BJ (cell line): Measurements from ENCODE around the gene LAMTOR4. TPM values are rescaled to one million over a fixed set of nuclear protein-coding genes. Genes with fewer than 3 reads are reported as not detected.

ENCODE experiments used
- CTCF ChIA-PET: fragments of 350-600 bp; formaldehyde crosslinking; extraction: SDS; loops from one replicate; lab custom pipeline; 2021; ENCODE audit warnings: antibody characterized with exemption, inconsistent platforms; lab: Yijun Ruan, JAX
- POLR2A ChIA-PET: fragments of 300-600 bp; sonication (Branson Sonifier 250); formaldehyde crosslinking; extraction: SDS; loops from one replicate; lab custom pipeline; 2021; ENCODE audit warnings: antibody characterized with exemption; lab: Charles Lee
- DNase-seq: peaks from one replicate; pipeline ENCODE4 v3.0.0-alpha.2; 2011; ENCODE audit warnings: low read depth
- H3K27me3 ChIP-seq: 2 replicates; pipeline ENCODE4 v1.6.0; 2011; ENCODE audit warnings: low read length; ENCODE audit not compliant: control insufficient read depth, insufficient read depth
- H3K36me3 ChIP-seq: 2 replicates; pipeline ENCODE4 v1.5.1; 2011; ENCODE audit warnings: low read length; ENCODE audit not compliant: control insufficient read depth, insufficient read depth
- H3K4me3 ChIP-seq: 2 replicates; pipeline ENCODE4 v1.5.1; 2011; ENCODE audit warnings: low read depth, mild to moderate bottlenecking, control low read depth, low read length
- polyA plus RNA-seq: library from polyadenylated mRNA; depleted of rRNA; stranded (reverse); fragments of >200 nt; gene quantifications from 2 replicates; pipeline ENCODE4 v1.2.3, GENCODE V29; 2011
- TF ChIP-seq, protein P1 (sequence below): IDR thresholded peaks from 2 replicates; pipeline ENCODE4 v1.5.1; 2011; ENCODE audit warnings: low read depth, mild to moderate bottlenecking, control low read depth, inconsistent platforms, low read length, moderate library complexity; ENCODE audit not compliant: insufficient read depth

The LAMTOR4 gene
- polyA plus RNA-seq, 1 experiment, result 193 TPM

DNA sequence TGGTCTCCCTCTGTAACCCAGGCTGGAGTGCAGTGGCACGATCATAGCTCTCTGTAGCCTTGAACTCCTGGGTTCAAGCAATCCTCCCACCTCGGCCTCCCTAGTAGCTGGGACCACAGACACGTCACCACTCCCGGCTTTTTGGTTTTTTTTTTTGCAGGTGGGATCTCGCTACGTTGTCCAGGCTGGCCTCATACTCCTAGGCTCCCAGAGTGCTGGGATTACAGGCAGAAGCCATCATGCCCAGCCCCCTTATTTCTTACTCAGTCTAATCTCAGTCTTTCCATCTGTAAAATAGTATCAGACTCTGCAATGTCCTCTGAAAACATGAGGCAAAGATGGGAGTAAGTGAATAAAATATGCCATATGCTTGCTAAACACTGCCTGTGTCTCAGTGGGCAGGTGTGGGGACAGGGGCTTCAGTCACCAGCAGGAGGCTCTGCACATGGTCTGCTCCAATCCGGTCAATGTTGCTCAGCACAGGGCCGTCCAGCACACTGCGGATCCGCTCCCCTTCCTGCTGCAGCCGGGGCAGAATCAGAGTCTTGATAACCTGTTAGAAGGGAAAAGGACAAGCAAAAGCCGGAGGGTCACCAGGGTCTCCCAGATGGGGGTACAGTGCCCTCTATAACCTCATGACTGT, 39.1 kb upstream of the LAMTOR4 start:
- H3K27me3 ChIP-seq, result no peaks in the 10 kb centered on the region
- CTCF ChIA-PET, result interaction anchor here (0.6 kb wide), 1 partner anchor 17 kb away, joined by 3 read pairs; the partner anchor contains the start of gene MBLAC1
- no peak overlapping the region for H3K4me3 ChIP-seq
- POLR2A ChIA-PET, result interaction anchor here (0.6 kb wide), 1 partner anchor 88 kb away, joined by 7 read pairs; no protein-coding TSS in a partner anchor
- TF ChIP-seq, protein P1, sequence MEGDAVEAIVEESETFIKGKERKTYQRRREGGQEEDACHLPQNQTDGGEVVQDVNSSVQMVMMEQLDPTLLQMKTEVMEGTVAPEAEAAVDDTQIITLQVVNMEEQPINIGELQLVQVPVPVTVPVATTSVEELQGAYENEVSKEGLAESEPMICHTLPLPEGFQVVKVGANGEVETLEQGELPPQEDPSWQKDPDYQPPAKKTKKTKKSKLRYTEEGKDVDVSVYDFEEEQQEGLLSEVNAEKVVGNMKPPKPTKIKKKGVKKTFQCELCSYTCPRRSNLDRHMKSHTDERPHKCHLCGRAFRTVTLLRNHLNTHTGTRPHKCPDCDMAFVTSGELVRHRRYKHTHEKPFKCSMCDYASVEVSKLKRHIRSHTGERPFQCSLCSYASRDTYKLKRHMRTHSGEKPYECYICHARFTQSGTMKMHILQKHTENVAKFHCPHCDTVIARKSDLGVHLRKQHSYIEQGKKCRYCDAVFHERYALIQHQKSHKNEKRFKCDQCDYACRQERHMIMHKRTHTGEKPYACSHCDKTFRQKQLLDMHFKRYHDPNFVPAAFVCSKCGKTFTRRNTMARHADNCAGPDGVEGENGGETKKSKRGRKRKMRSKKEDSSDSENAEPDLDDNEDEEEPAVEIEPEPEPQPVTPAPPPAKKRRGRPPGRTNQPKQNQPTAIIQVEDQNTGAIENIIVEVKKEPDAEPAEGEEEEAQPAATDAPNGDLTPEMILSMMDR, result 0 out of 2 replicates have a peak, but pooled peaks have one; percentile 5
- DNase-seq, result no peak
- H3K36me3 ChIP-seq, result peaks cover 44% of the 10 kb centered on the region

- H3K27me3 ChIP-seq, result no peaks in the 10 kb centered on the region
- TF ChIP-seq, protein P1, result no peak
- CTCF ChIA-PET, result interaction anchor here (1.7 kb wide), 1 partner anchor 9 kb away, joined by 6 read pairs; the partner anchor contains the start of genes AP4M1 and MCM7
- no peak overlapping the region for H3K4me3 ChIP-seq
- H3K36me3 ChIP-seq, result peaks cover 41% of the 10 kb centered on the region
- POLR2A ChIA-PET, result no interaction called here
- DNase-seq, result no peak
Observed at GRCh38 chr7:100111156-100111555, 37.6 kb upstream of the LAMTOR4 start.

- TF ChIP-seq, protein P1, result no peak
- Histone ChIP-seq H3K4me3 (no peak overlapping the region), H3K27me3 (no peaks in the 10 kb centered on the region), H3K36me3 (peaks cover 37% of the 10 kb centered on the region)
- DNase-seq, result no peak
- ChIA-PET POLR2A (no interaction called here), CTCF (interaction anchor here (0.8 to 1.7 kb wide), 2 partner anchors 10 to 44 kb away, joined by 3 to 6 read pairs; partner anchors contain the start of genes AP4M1 and MCM7)
Observed at GRCh38 chr7:100111914-100112313, 36.8 kb upstream of the LAMTOR4 start.

DNA sequence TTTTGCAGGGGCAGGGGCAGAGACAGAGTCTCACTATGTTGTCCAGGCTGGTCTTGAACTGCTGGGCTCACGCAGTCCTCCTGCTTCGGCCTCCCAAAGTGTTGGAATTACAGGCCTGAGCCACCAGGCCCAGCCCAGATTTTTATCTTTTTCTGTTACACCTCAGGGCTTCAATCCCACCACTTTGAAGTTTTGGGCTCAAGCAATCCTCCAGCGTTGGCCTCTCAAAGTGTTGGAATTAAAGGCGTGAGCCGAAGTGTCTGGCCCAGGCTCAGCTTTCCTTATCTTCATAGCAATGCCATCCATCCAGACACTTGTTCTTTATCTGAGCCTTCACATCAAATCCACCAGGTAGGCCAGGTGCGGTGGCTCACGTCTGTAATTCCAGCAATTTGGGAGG, 33.7 kb upstream of the LAMTOR4 start:
- POLR2A ChIA-PET, result no interaction called here
- Histone ChIP-seq H3K36me3 (peaks cover 22% of the 10 kb centered on the region), H3K4me3 (no peak overlapping the region), H3K27me3 (no peaks in the 10 kb centered on the region)
- CTCF ChIA-PET, result interaction anchor here (0.6 kb wide), 1 partner anchor 9 kb away, joined by 4 read pairs; no protein-coding TSS in a partner anchor
- TF ChIP-seq, protein P1, result no peak
- no peak for DNase-seq

- Histone ChIP-seq H3K27me3 (no peaks in the 10 kb centered on the region), H3K36me3 (peaks cover 9% of the 10 kb centered on the region), H3K4me3 (peak overlapping the region; percentile 78)
- DNase-seq, result no peak
- ChIA-PET POLR2A (no interaction called here), CTCF (no interaction called here)
- TF ChIP-seq, protein P1, result no peak
Observed at GRCh38 chr7:100118388-100119071, 30.2 kb upstream of the LAMTOR4 start.
